ENCODE measurements around the gene BCL2.

BCL2 gene

GRCh38 chr18:63284827-63285733, 34.5 kb downstream of the BCL2 start:
- DNase-seq: no peak

- no peak for DNase-seq
These were observed 35.3 kb downstream of the BCL2 start for GRCh38 chr18:63284173-63284799.

- DNase-seq: no peak
These were observed 36.1 kb downstream of the BCL2 start for GRCh38 chr18:63283305-63284094.

GRCh38 chr18:63282793-63283192, 36.8 kb downstream of the BCL2 start:
- DNase-seq: no peak

- DNase-seq: no peak
These were observed 46.2 kb downstream of the BCL2 start for GRCh38 chr18:63273222-63273927.

GRCh38 chr18:63272638-63273037, 46.9 kb downstream of the BCL2 start:
- no peak for DNase-seq

- no peak for DNase-seq
These were observed 47.7 kb downstream of the BCL2 start for GRCh38 chr18:63271881-63272299.

GRCh38 chr18:63271148-63271547, 48.4 kb downstream of the BCL2 start:
- DNase-seq: no peak

GRCh38 chr18:63267975-63268721, 51.4 kb downstream of the BCL2 start:
- DNase-seq: no peak

GRCh38 chr18:63266888-63267790, 52.4 kb downstream of the BCL2 start:
- no peak for DNase-seq

- no peak for DNase-seq
These were observed 54.2 kb downstream of the BCL2 start for GRCh38 chr18:63265326-63265725.

GRCh38 chr18:63264871-63265270, 54.7 kb downstream of the BCL2 start:
- no peak for DNase-seq

GRCh38 chr18:63263444-63263843, 56.1 kb downstream of the BCL2 start:
- no peak for DNase-seq

- DNase-seq: no peak
These were observed 56.9 kb downstream of the BCL2 start for GRCh38 chr18:63262369-63263335.

GRCh38 chr18:63261029-63261428, 58.5 kb downstream of the BCL2 start:
- no peak for DNase-seq

GRCh38 chr18:63260380-63260754, 59.2 kb downstream of the BCL2 start:
- no peak for DNase-seq

GRCh38 chr18:63259567-63260379, 59.8 kb downstream of the BCL2 start:
- no peak for DNase-seq

GRCh38 chr18:63258749-63259566, 60.6 kb downstream of the BCL2 start:
- DNase-seq: no peak
